Left lung (tissue), 14 donors: ENCODE results near the gene ZHX3. TPM values are rescaled to one million over a fixed set of nuclear protein-coding genes. Genes with fewer than 3 reads are reported as not detected.

ENCODE experiments used
- ATAC-seq: fragments of 200-7000 bp; cut with Tn5 transposase; one replicate; pipeline ENCODE4 v1.9.1; 2020; ENCODE audit warnings: moderate library complexity
- DNase-seq, 4 donors: peaks; one replicate each; pipeline ENCODE4 v3.0.0-alpha.2; 2013 to 2020
- H3K27ac ChIP-seq, 2 donors: fragments of 200-600 bp; sonication (generic) in 1 of 2; one replicate each; pipeline versions ENCODE4 v1.5.0 to v1.8.0; 2020 to 2021
- H3K27me3 ChIP-seq, 2 donors: fragments of 200-600 bp; sonication (generic) in 1 of 2; one replicate each; pipeline versions ENCODE4 v1.5.0 to v1.8.0; 2020 to 2021
- H3K36me3 ChIP-seq, 2 donors: fragments of 200-600 bp; sonication (generic) in 1 of 2; one replicate each; pipeline versions ENCODE4 v1.5.0 to v1.8.0; 2020 to 2021
- H3K4me1 ChIP-seq, 2 donors: fragments of 200-600 bp; one replicate each; pipeline ENCODE4 v1.8.0; 2021
- H3K4me3 ChIP-seq, 2 donors: fragments of 200-600 bp; sonication (generic) in 1 of 2; one replicate each; pipeline versions ENCODE4 v1.5.0 to v1.8.0; 2020 to 2021; ENCODE audit warnings: mild to moderate bottlenecking in 1 of 2
- H3K9me3 ChIP-seq, 2 donors: fragments of 200-600 bp; sonication (generic) in 1 of 2; one replicate each; pipeline versions ENCODE4 v1.5.0 to v1.8.0; 2020 to 2021
- CTCF ChIP-seq, 2 donors: fragments of 200-600 bp; sonication (generic) in 1 of 2; IDR thresholded peaks; one replicate each; pipeline versions ENCODE4 v1.5.0 to v1.8.0; 2021; ENCODE audit warnings: antibody characterized with exemption in 2 of 2
- intact Hi-C, 2 donors: fragments of 100-400 bp; cut with DNase I; formaldehyde crosslinking; loops; one replicate each; pipeline versions ENCODE4 v1.11.2 to v1.14.2; 2022
- long read RNA-seq, 12 donors: library from polyadenylated mRNA in 2 of 12; unstranded in 2 of 12; transcript quantifications; one replicate each; pipeline ENCODE4 v2.0.0 and lab custom pipeline, GENCODE V29; 2019 to 2026
- polyA plus RNA-seq, 6 donors: library from polyadenylated mRNA; unstranded; fragments of 120-200 nt; gene quantifications; one replicate each; pipeline ENCODE4 v1.2.1, GENCODE V29; 2013; ENCODE audit not compliant: insufficient read length in 6 of 6
- total RNA-seq, 2 donors: library from RNA; stranded (reverse); fragmentation: NEBNext Ultra II Directional; extraction: Animal tissue kit (Norgen Biotek cat#: 25700); gene quantifications; one replicate each; pipeline ENCODE4 v1.2.1, GENCODE V29; 2021
- donor health status: DM: no; HTN: yes; CAD: no.
- donor health status: DM: no; HTN: no; CAD: no.

The ZHX3 gene
- total RNA-seq (10 to 100 TPM; 45.9 to 47.9 TPM), polyA plus RNA-seq (10 to 100 TPM in 5 of 6 donors, 1 to 10 TPM in 1; 8.1 to 12.9 (median 10.9) TPM)
- long read RNA-seq, donor 1, partial matches to known transcripts, result 0 of 4 reads
- long read RNA-seq, donor 1, other reads (novel, unspliced or antisense), result 0 of 4 reads
- long read RNA-seq, donor 2, partial matches to known transcripts, result 5 of 7 reads
- long read RNA-seq, donor 2, other reads (novel, unspliced or antisense), result 0 of 7 reads
- long read RNA-seq, donor 3, partial matches to known transcripts, result 0 of 3 reads
- long read RNA-seq, donor 3, other reads (novel, unspliced or antisense), result 0 of 3 reads
- long read RNA-seq, donor 4, full-length matches to known transcripts, result 1 of 3 reads
- long read RNA-seq, donor 4, partial matches to known transcripts, result 1 of 3 reads
- long read RNA-seq, donor 4, other reads (novel, unspliced or antisense), result 1 of 3 reads
- long read RNA-seq, donor 5, partial matches to known transcripts, result 0 of 1 reads
- long read RNA-seq, donor 5, other reads (novel, unspliced or antisense), result 0 of 1 reads
- long read RNA-seq, donor 6, full-length matches to known transcripts, result 1 of 1 reads
- long read RNA-seq, donor 6, partial matches to known transcripts, result 0 of 1 reads
- long read RNA-seq, donor 6, other reads (novel, unspliced or antisense), result 0 of 1 reads
- long read RNA-seq, donor 7, partial matches to known transcripts, result 0 of 1 reads
- long read RNA-seq, donor 7, other reads (novel, unspliced or antisense), result 0 of 1 reads
- long read RNA-seq, donor 8, full-length matches to known transcripts, result 1 of 1 reads
- long read RNA-seq, donor 8, partial matches to known transcripts, result 0 of 1 reads
- long read RNA-seq, donor 8, other reads (novel, unspliced or antisense), result 0 of 1 reads
- long read RNA-seq, donor 9, result 0 reads
- long read RNA-seq, donor 10, partial matches to known transcripts, result 1 of 1 reads
- long read RNA-seq, donor 10, other reads (novel, unspliced or antisense), result 0 of 1 reads
- long read RNA-seq, donor 11, full-length matches to known transcripts, result 7 of 7 reads
- long read RNA-seq, donor 11, partial matches to known transcripts, result 0 of 7 reads
- long read RNA-seq, donor 11, other reads (novel, unspliced or antisense), result 0 of 7 reads
- long read RNA-seq, donor 12, partial matches to known transcripts, result 0 of 2 reads
- long read RNA-seq, donor 12, other reads (novel, unspliced or antisense), result 0 of 2 reads

GRCh38 chr20:41317546-41318270 lies at the start of gene ZHX3:
TSS of gene ZHX3 (minus strand) at chr20:41317731. CDS start at chr20:41204916, 112,815 bp downstream.
- Histone ChIP-seq H3K4me3 (peak within 1 kb of the TSS; percentile 51 to 80), H3K27me3 (no peaks in the 10 kb centered on the region), H3K9me3 (no peaks in the 10 kb centered on the region), H3K4me1 (peaks cover 5 to 28% of the 10 kb centered on the region in 2 donors), H3K27ac (peak within 1 kb of the TSS; percentile 81 to 89), H3K36me3 (no peaks in the 10 kb centered on the region)
- TF ChIP-seq CTCF (IDR thresholded peaks at IDR 0.05), result no peak
- ATAC-seq, result peak; percentile 96
- intact Hi-C loops, result no loop called here
- DNase-seq, result peak; percentile 93 to 99 (median 97)

- DNase-seq (no peak), ATAC-seq (no peak)
- no peak overlapping the region for H3K4me3 ChIP-seq
- H3K36me3 ChIP-seq, result no peaks in the 10 kb centered on the region
- intact Hi-C loops, result no loop called here
- H3K9me3 ChIP-seq, result peaks cover 0 to 14% of the 10 kb centered on the region in 2 donors
- no peak for TF ChIP-seq CTCF (IDR thresholded peaks at IDR 0.05)
- H3K27me3 ChIP-seq, result peaks cover 36 to 66% of the 10 kb centered on the region in 2 donors
- peaks cover 0 to 8% of the 10 kb centered on the region in 2 donors for H3K4me1 ChIP-seq
- H3K27ac ChIP-seq, result no peak overlapping the region
Measured at GRCh38 chr20:41367393-41367695, 49.8 kb upstream of the ZHX3 start.

- intact Hi-C loops, result no loop called here
- Histone ChIP-seq H3K27me3 (peaks cover 36 to 66% of the 10 kb centered on the region in 2 donors), H3K9me3 (peaks cover 0 to 11% of the 10 kb centered on the region in 2 donors), H3K4me1 (peaks cover 0 to 8% of the 10 kb centered on the region in 2 donors), H3K4me3 (peak within 1 kb of the TSS in 1 of 2 donors; percentile 7), H3K27ac (no peak within 1 kb of the TSS), H3K36me3 (no peaks in the 10 kb centered on the region)
- DNase-seq (peak in 1 of 4 donors; percentile 32), ATAC-seq (no peak)
- no peak for TF ChIP-seq CTCF (IDR thresholded peaks at IDR 0.05)
Measured at GRCh38 chr20:41366546-41367392, 49.2 kb upstream of the ZHX3 start, which contains the start of gene EMILIN3. TSS of gene EMILIN3 (minus strand) at chr20:41366818. CDS start at chr20:41366634, 184 bp downstream.
